Stimulated activated CD8-positive, alpha-beta memory T cell treated with anti-CD3 and anti-CD28 coated beads, Interleukin-4, amount 100 ng/mL, for 48 hours (primary cell): ENCODE results near the gene CREBZF.
A peak's percentile ranks its signal among the peaks of the same experiment; 100 is the strongest.
"Not testable (repeated sequence)": the region's sequence is repeated elsewhere in the genome, so short reads cannot be mapped to it uniquely, and the experiment has no call there.

Experiments used
- DNase-seq: peaks from one replicate; pipeline ENCODE4 v3.0.0-alpha.2; 2020

CREBZF gene

GRCh38 chr11:85664615-85665481, at the start of gene CREBZF:
Gene CREBZF, minus strand, starts transcription at chr11:85665129. Its CDS starts 254 bp downstream, at chr11:85664875.
- peak; percentile 96 for DNase-seq

GRCh38 chr11:85712953-85713352, 48.0 kb upstream of the CREBZF start:
- DNase-seq: no peak

DNA sequence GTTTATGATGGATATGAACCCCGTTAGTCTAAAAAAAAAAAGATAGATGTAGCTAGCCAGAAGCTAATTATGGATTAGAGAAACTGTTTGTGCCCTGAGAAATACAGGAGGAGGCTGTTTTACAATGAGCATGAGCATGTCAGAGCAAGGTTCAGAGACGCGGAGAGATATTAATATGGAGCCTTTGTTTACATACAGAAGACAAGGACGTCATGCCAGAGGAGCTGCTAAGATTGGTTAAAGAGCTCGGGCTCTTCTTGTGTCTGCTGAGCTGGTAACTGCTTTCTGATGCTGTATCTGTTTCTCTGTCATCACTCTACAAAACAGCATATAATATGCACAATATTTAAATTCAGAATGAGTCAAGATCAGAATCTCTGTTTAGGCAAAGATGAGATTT, 46.0 kb upstream of the CREBZF start:
- no peak for DNase-seq

GRCh38 chr11:85709941-85710702, 45.2 kb upstream of the CREBZF start:
- no peak for DNase-seq

- no peak for DNase-seq
Observed at GRCh38 chr11:85705800-85706199, 40.9 kb upstream of the CREBZF start.

GRCh38 chr11:85704967-85705366, 40.0 kb upstream of the CREBZF start:
- DNase-seq: no peak

- no peak for DNase-seq
Observed at GRCh38 chr11:85699957-85700741, 35.2 kb upstream of the CREBZF start.

GRCh38 chr11:85698195-85698594, 33.3 kb upstream of the CREBZF start:
- no peak for DNase-seq

DNA sequence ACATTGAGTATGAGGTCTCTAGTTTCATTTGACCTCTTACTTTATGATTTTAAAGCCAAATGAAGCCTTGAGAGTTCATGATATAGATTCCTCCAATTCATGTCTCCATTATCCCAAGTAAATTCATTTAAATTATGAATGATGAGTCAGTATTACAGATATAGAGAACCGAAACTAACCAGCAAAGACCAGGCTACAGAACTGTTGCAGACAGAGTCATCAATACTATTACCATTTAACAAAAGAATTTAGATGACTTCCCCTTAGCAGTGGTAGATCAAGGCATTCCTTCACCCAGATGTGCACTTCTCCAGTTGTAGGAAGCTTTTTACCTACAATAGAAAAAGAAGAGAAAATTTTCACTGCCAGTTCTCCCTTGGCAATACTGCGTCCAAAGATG, 32.8 kb upstream of the CREBZF start:
- no peak for DNase-seq

GRCh38 chr11:85695546-85695945, 30.6 kb upstream of the CREBZF start:
- no peak for DNase-seq

GRCh38 chr11:85694385-85694980, 29.6 kb upstream of the CREBZF start:
- DNase-seq: no peak

GRCh38 chr11:85685820-85686459, 21.0 kb upstream of the CREBZF start, which contains the start of gene CCDC89:
Gene CCDC89, minus strand, starts transcription at chr11:85686195. Its CDS starts 65 bp downstream, at chr11:85686130.
- DNase-seq: no peak

GRCh38 chr11:85685125-85685819, 20.3 kb upstream of the CREBZF start:
- no peak for DNase-seq

GRCh38 chr11:85682330-85683305, 17.7 kb upstream of the CREBZF start:
- DNase-seq: peak; percentile 81

DNA sequence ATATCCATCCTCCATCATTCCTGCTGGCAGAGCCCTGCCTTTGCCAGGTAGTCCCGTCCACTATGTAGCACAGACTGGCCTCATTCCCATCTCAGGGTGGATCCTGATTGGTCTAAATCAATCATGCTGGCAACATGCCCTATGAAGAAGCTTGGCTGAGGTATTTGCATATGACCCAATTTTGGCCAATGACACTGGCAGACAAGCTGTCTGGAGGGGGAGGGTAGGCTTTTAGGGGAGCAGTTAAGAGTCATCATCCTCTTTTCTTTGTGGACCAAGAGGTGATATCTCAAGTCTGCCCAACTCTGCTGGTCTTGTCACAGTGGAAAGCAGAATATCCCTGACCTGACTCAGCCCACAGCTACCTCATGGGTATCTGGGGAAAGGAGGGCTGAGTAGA, 16.0 kb upstream of the CREBZF start:
- DNase-seq: no peak

DNA sequence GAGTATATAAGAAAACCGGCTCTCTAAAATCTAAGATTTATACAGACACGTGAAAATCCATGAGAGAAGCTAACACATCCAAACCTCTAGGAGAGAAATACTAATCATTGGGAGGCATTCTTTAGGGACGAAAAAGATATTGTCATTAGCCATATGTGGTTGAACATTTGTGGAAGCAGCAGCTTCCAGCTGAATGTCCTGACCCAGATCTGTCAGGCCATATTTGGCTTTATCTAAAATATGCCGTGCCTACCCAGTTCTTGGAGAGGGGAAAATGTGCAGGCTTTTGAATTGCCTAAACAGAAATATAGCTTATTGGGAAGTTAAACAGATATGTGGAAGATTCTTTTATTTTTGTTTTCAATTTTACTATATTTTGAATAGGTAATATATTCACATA, 14.6 kb upstream of the CREBZF start:
- DNase-seq: no peak

- no peak for DNase-seq
Observed at GRCh38 chr11:85673393-85673792, 8.5 kb upstream of the CREBZF start.

DNA sequence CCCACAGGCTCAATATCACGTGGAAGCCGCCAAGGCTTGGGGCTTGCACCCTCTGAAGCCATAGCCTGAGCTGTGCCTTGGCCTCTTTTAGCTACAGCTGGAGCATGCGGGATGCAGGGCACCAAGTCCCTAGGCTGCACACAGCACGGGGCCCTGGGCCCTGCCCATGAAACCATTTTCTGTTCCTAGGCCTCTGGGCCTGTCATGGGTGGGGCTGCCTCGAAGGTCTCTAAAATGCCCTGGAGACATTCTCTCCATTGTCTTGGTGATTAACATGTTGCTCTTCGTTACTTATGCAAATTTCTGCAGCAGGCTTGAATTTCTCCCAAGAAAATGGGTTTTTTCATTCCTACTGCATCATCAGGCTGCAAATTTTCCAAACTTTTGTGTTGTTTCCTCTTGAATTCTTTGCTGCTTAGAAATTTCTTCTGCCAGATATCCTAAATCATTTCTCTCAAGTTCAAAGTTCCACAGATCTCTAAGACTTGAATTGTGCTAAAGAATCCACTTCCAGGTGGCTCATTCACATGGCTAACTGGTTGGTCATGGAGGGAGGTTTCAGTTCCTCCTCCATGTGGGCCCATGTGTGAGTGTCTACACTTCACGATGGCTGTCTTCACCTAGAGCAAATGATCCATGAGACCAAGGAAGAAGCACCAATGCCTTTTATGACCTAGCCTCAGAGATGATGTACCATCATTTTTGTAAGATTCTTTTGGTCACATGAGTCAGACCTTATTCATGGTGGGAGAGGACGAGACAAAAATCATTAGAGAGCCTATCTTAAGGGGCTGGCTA, 7.4 kb upstream of the CREBZF start:
- DNase-seq: no peak

- DNase-seq: not testable (repeated sequence)
Observed at GRCh38 chr11:85670949-85671663, 6.2 kb upstream of the CREBZF start.
